Mesenchymal stem cell (in vitro differentiated cells and primary cell): ENCODE data around the gene PTPRN2.

Experiments
- DNase-seq: peaks from one replicate; pipeline ENCODE4 v3.0.0-alpha.2; 2013
- H2AFZ ChIP-seq: one replicate; pipeline ENCODE4 v1.6.1; 2013; ENCODE audit warnings: low read depth, mild to moderate bottlenecking, control low read depth, inconsistent platforms, low read length, moderate library complexity
- H2AK5ac ChIP-seq: 2 replicates; pipeline ENCODE4 v1.6.1; 2013; ENCODE audit warnings: low read length, moderate library complexity, mild to moderate bottlenecking, inconsistent platforms; ENCODE audit not compliant: severe bottlenecking
- H2BK120ac ChIP-seq: one replicate; pipeline ENCODE4 v1.6.1; 2013; ENCODE audit warnings: low read depth, mild to moderate bottlenecking, inconsistent platforms, low read length, moderate library complexity
- H2BK12ac ChIP-seq, 2 experiments: one replicate each; pipeline ENCODE4 v1.6.1; 2013; ENCODE audit warnings: inconsistent platforms in 2 of 2, low read length in 2 of 2, mild to moderate bottlenecking in 2 of 2, moderate library complexity in 2 of 2, control low read depth in 1 of 2
- H2BK15ac ChIP-seq: one replicate; pipeline ENCODE4 v1.6.1; 2013; ENCODE audit warnings: mild to moderate bottlenecking, low read depth, inconsistent platforms; ENCODE audit not compliant: poor library complexity, severe bottlenecking
- H2BK5ac ChIP-seq: 2 replicates; pipeline ENCODE4 v1.6.1; 2013; ENCODE audit warnings: low read depth, mild to moderate bottlenecking, low read length, control low read depth, inconsistent platforms; ENCODE audit not compliant: poor library complexity, severe bottlenecking
- H3K14ac ChIP-seq, 2 experiments: one replicate each; pipeline ENCODE4 v1.6.1; 2013; ENCODE audit warnings: inconsistent platforms in 2 of 2, low read length in 2 of 2, control low read depth in 1 of 2, mild to moderate bottlenecking in 1 of 2, moderate library complexity in 1 of 2
- H3K18ac ChIP-seq, 2 experiments: one replicate each; pipeline ENCODE4 v1.6.1; 2013; ENCODE audit warnings: inconsistent platforms in 2 of 2, low read length in 2 of 2, control low read depth in 1 of 2, low read depth in 1 of 2, mild to moderate bottlenecking in 1 of 2
- H3K23ac ChIP-seq, 2 experiments: one replicate each; pipeline ENCODE4 v1.6.1; 2013; ENCODE audit warnings: inconsistent platforms in 2 of 2, low read length in 2 of 2, mild to moderate bottlenecking in 2 of 2, moderate library complexity in 2 of 2, control low read depth in 1 of 2
- H3K27ac ChIP-seq: 2 replicates; pipeline ENCODE4 v1.5.1; 2013; ENCODE audit warnings: mild to moderate bottlenecking, moderate library complexity, low read length, control low read depth, inconsistent platforms; ENCODE audit not compliant: poor library complexity, severe bottlenecking
- H3K27me3 ChIP-seq, 2 experiments: 2 replicates each; pipeline versions ENCODE4 v1.6.1 to v1.7.0; 2013; ENCODE audit warnings: low read length in 2 of 2, mild to moderate bottlenecking in 2 of 2, moderate library complexity in 2 of 2, control low read depth in 1 of 2, inconsistent platforms in 1 of 2; ENCODE audit not compliant: control insufficient read depth in 1 of 2, insufficient read depth in 1 of 2
- H3K36me3 ChIP-seq, 2 experiments: 2 replicates each; pipeline versions ENCODE4 v1.6.1 to v1.7.0; 2013; ENCODE audit warnings: low read length in 2 of 2, control low read depth in 1 of 2, inconsistent platforms in 1 of 2, low read depth in 1 of 2, mild to moderate bottlenecking in 1 of 2; ENCODE audit not compliant: insufficient read depth in 2 of 2, control insufficient read depth in 1 of 2
- H3K4ac ChIP-seq, 2 experiments: one replicate each; pipeline ENCODE4 v1.6.1; 2013; ENCODE audit warnings: inconsistent platforms in 2 of 2, low read length in 2 of 2, mild to moderate bottlenecking in 2 of 2, moderate library complexity in 2 of 2, control low read depth in 1 of 2, low read depth in 1 of 2
- H3K4me1 ChIP-seq: 2 replicates; pipeline ENCODE4 v1.6.1; 2013; ENCODE audit warnings: low read depth, low read length, control low read depth; ENCODE audit not compliant: control insufficient read depth, insufficient read depth
- H3K4me2 ChIP-seq: 2 replicates; pipeline ENCODE4 v1.6.1; 2013; ENCODE audit warnings: low read length, mild to moderate bottlenecking, inconsistent platforms; ENCODE audit not compliant: poor library complexity, severe bottlenecking
- H3K4me3 ChIP-seq, 2 experiments: 2 replicates each; pipeline versions ENCODE4 v1.5.1 to v1.7.0; 2013; ENCODE audit warnings: low read length in 2 of 2, mild to moderate bottlenecking in 2 of 2, control low read depth in 1 of 2, low read depth in 1 of 2; ENCODE audit not compliant: insufficient read depth in 1 of 2
- H3K79me1 ChIP-seq: replicated peaks from 2 replicates; pipeline ENCODE4 v1.6.1; 2013; ENCODE audit warnings: mild to moderate bottlenecking, control low read depth, low read length, inconsistent platforms; ENCODE audit not compliant: poor library complexity, severe bottlenecking
- H3K9ac ChIP-seq: 2 replicates; pipeline ENCODE4 v1.7.0; 2013; ENCODE audit warnings: mild to moderate bottlenecking, low read length, moderate library complexity
- H3K9me3 ChIP-seq: 2 replicates; pipeline ENCODE4 v1.7.0; 2013; ENCODE audit warnings: mild to moderate bottlenecking, low read length; ENCODE audit not compliant: control insufficient read depth
- H4K8ac ChIP-seq: one replicate; pipeline ENCODE4 v1.6.1; 2013; ENCODE audit warnings: inconsistent platforms, mild to moderate bottlenecking, low read length, moderate library complexity
- H4K91ac ChIP-seq: one replicate; pipeline ENCODE4 v1.6.1; 2013; ENCODE audit warnings: mild to moderate bottlenecking, low read length, inconsistent platforms
- WGBS: methylation state at CpG from one replicate; pipeline ENCODE4 v1.1.7; 2013; ENCODE audit warnings: mixed read lengths; 5-methylcytosine and 5-hydroxymethylcytosine counted together

The PTPRN2 gene

DNA sequence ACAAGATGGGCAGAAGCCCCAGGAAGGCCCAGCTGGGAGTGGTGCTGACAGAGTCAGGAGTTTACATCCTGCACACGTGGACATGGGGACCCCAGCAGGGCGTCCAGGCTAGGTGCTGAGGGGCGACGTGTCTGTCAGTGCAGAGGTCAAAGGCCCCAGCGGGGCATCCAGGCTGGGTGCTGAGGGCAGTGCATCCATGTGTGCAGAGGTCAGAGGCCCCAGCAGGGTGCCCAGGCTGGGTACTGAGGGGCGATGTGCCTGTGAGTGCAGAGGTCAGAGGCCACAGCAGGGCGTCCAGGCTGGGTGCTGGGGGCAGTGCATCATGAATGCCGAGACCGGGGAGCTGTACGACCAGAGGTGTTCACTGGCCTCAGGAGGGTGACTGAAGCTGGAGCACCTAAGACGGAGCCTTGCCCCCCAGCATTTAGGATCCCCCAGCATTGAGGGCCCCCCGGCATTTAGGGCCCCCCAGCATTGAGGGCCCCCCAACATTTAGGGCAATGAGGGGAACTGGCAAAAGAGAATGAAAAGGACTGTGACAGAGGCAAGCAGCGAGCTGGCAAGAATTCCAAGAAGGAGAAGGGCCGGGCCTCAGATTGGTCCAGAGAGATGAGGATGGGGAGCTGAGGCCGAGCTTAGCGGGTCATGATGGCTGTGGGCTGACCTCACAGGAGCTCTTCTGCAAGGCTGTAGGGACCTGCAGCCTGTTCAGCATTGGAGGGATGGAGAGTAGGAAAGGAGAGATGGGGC, 474.9 kb downstream of the PTPRN2 start:
- Histone ChIP-seq H2BK15ac (no peak overlapping the region), H3K27me3 (no peaks in the 10 kb centered on the region), H3K4me2 (no peak overlapping the region), H2BK12ac (no peak overlapping the region), H2BK5ac (no peak overlapping the region), H3K18ac (no peak overlapping the region), H3K14ac (no peak overlapping the region), H3K27ac (no peak overlapping the region), H2AK5ac (no peak overlapping the region), H3K36me3 (no peaks in the 10 kb centered on the region), H3K4me1 (no peaks in the 10 kb centered on the region), H2AFZ (no peak overlapping the region), H4K91ac (no peak overlapping the region), H3K9me3 (peaks cover 39% of the 10 kb centered on the region), H3K23ac (no peak overlapping the region), H3K4ac (no peak overlapping the region), H3K9ac (no peak overlapping the region), H4K8ac (no peak overlapping the region), H2BK120ac (no peak overlapping the region), H3K79me1 (no peaks in the 10 kb centered on the region), H3K4me3 (no peak overlapping the region)
- WGBS = 80% methylated on average over 16 of the region's 16 CpGs
- DNase-seq = no peak

GRCh38 chr7:158111906-158112570, 475.6 kb downstream of the PTPRN2 start:
- no peak overlapping the region for H3K23ac ChIP-seq
- no peak overlapping the region for H3K27ac ChIP-seq
- H2AFZ ChIP-seq = no peak overlapping the region
- WGBS = 80% methylated on average over 15 of the region's 15 CpGs
- peaks cover 34% of the 10 kb centered on the region for H3K9me3 ChIP-seq
- no peak overlapping the region for H2BK120ac ChIP-seq
- H3K4ac ChIP-seq = no peak overlapping the region
- no peaks in the 10 kb centered on the region for H3K27me3 ChIP-seq
- H3K36me3 ChIP-seq = no peaks in the 10 kb centered on the region
- H2BK5ac ChIP-seq = no peak overlapping the region
- no peak overlapping the region for H2BK15ac ChIP-seq
- no peak overlapping the region for H3K9ac ChIP-seq
- H3K4me3 ChIP-seq = no peak overlapping the region
- H3K4me1 ChIP-seq = no peaks in the 10 kb centered on the region
- no peak overlapping the region for H3K18ac ChIP-seq
- no peak overlapping the region for H3K14ac ChIP-seq
- no peak overlapping the region for H3K4me2 ChIP-seq
- H3K79me1 ChIP-seq = no peaks in the 10 kb centered on the region
- H2BK12ac ChIP-seq = no peak overlapping the region
- H2AK5ac ChIP-seq = no peak overlapping the region
- no peak overlapping the region for H4K91ac ChIP-seq
- DNase-seq = no peak
- no peak overlapping the region for H4K8ac ChIP-seq

DNA sequence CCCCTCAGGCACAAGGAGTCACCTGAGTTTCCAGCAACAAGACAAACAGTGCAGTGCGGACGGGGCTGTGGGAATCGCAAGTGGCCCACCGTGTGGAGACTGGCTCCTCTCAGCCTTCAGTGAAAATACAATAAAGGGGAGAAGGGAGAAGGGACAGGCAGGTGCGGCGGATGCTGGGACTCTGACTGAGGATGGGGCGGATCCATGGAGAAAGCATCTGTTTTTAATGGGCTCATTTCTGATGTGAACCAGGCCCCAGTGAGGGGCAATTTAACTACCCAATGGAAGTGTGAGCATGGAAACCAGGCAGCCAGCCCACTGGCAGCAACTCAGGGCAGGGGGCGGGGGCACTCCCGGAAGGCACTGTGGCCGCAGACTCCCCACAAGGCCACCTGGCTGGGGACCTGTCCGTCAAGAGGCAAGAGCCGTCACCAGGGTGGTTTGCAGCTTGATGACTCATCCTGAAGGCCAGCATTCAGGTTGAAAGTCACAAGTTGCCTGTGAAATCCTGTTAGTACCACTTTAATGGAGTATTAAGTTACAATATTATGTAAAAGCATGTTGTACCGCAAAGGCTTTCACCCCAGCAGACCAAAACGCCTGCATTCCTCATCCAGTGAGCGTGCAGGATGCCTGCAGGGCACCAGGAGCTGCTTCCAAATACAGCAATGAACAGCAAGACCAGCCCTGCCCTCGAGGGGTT, 476.4 kb downstream of the PTPRN2 start:
- Histone ChIP-seq H2BK120ac (no peak overlapping the region), H3K79me1 (no peaks in the 10 kb centered on the region), H3K18ac (no peak overlapping the region), H3K4ac (no peak overlapping the region), H3K23ac (no peak overlapping the region), H3K9ac (no peak overlapping the region), H3K4me2 (no peak overlapping the region), H2AFZ (no peak overlapping the region), H3K27me3 (no peaks in the 10 kb centered on the region), H4K8ac (no peak overlapping the region), H3K4me1 (no peaks in the 10 kb centered on the region), H4K91ac (no peak overlapping the region), H3K36me3 (no peaks in the 10 kb centered on the region), H3K4me3 (no peak overlapping the region), H3K14ac (no peak overlapping the region), H2BK12ac (no peak overlapping the region), H3K9me3 (peaks cover 31% of the 10 kb centered on the region), H3K27ac (no peak overlapping the region), H2BK5ac (no peak overlapping the region), H2BK15ac (no peak overlapping the region), H2AK5ac (no peak overlapping the region)
- DNase-seq = no peak
- WGBS = 63% methylated on average over 16 of the region's 16 CpGs

GRCh38 chr7:158110661-158111048, 477.0 kb downstream of the PTPRN2 start:
- Histone ChIP-seq H2BK12ac (no peak overlapping the region), H3K27ac (no peak overlapping the region), H2AK5ac (no peak overlapping the region), H3K18ac (no peak overlapping the region), H3K14ac (no peak overlapping the region), H2BK15ac (no peak overlapping the region), H3K4me2 (no peak overlapping the region), H3K9ac (no peak overlapping the region), H3K9me3 (peaks cover 26% of the 10 kb centered on the region), H2BK5ac (no peak overlapping the region), H3K79me1 (no peaks in the 10 kb centered on the region), H3K4me3 (no peak overlapping the region), H3K4ac (no peak overlapping the region), H3K36me3 (no peaks in the 10 kb centered on the region), H3K4me1 (no peaks in the 10 kb centered on the region), H3K23ac (no peak overlapping the region), H4K8ac (no peak overlapping the region), H2BK120ac (no peak overlapping the region), H2AFZ (no peak overlapping the region), H3K27me3 (no peaks in the 10 kb centered on the region), H4K91ac (no peak overlapping the region)
- DNase-seq = no peak
- WGBS = 87% methylated on average over 13 of the region's 14 CpGs
